RWPE2 (cell line): ENCODE data around the gene SPRR4.

Experiments used
- ATAC-seq: fragments of 200-7000 bp; cut with Tn5 transposase; 3 replicates; pipeline ENCODE4 v1.9.1; 2021; ENCODE audit warnings: low read depth
- DNase-seq: peaks from one replicate; pipeline ENCODE4 v3.0.0-alpha.2; 2020; ENCODE audit warnings: low spot score
- H3K27ac ChIP-seq: fragments of 450-650 bp; 2 replicates; pipeline ENCODE4 v1.5.1; 2017; ENCODE audit warnings: mild to moderate bottlenecking; ENCODE audit not compliant: poor library complexity, severe bottlenecking
- H3K27me3 ChIP-seq: fragments of 250-450 bp; sonication (Bioruptor Pico); 2 replicates; pipeline ENCODE4 v1.5.1; 2021; ENCODE audit warnings: mild to moderate bottlenecking, moderate library complexity; ENCODE audit not compliant: insufficient read depth, poor library complexity, severe bottlenecking
- H3K36me3 ChIP-seq: fragments of 250-450 bp; sonication (Bioruptor Pico); 2 replicates; pipeline ENCODE4 v1.5.1; 2020; ENCODE audit warnings: low read depth, mild to moderate bottlenecking, moderate library complexity
- H3K4me1 ChIP-seq: fragments of 250-450 bp; sonication (Bioruptor Pico); 2 replicates; pipeline ENCODE4 v1.5.1; 2021; ENCODE audit warnings: mild to moderate bottlenecking, moderate library complexity; ENCODE audit not compliant: insufficient read depth, poor library complexity, severe bottlenecking
- H3K4me3 ChIP-seq: fragments of 250-450 bp; sonication (Bioruptor Pico); 2 replicates; pipeline ENCODE4 v1.5.1; 2021; ENCODE audit warnings: mild to moderate bottlenecking, moderate library complexity; ENCODE audit not compliant: severe bottlenecking
- H3K9me3 ChIP-seq: fragments of 250-450 bp; sonication (Bioruptor Pico); 2 replicates; pipeline ENCODE4 v1.5.1; 2021; ENCODE audit warnings: mild to moderate bottlenecking, moderate library complexity; ENCODE audit not compliant: severe bottlenecking
- CTCF ChIP-seq: fragments of 450-650 bp; IDR thresholded peaks from one replicate; pipeline ENCODE4 v1.5.1; 2017; ENCODE audit warnings: mild to moderate bottlenecking, moderate library complexity; ENCODE audit not compliant: poor library complexity, severe bottlenecking

Gene SPRR4

GRCh38 chr1:152970495-152970894 is at the start of gene SPRR4:
Gene SPRR4, plus strand, starts transcription at chr1:152970648. Its CDS starts 1,243 bp downstream, at chr1:152971891.
- DNase-seq = no peak
- no peaks in the 10 kb centered on the region for H3K27me3 ChIP-seq
- H3K9me3 ChIP-seq = no peaks in the 10 kb centered on the region
- H3K4me3 ChIP-seq = no peak within 1 kb of the TSS
- no peak for TF ChIP-seq CTCF
- ATAC-seq = no peak
- no peaks in the 10 kb centered on the region for H3K36me3 ChIP-seq
- no peak within 1 kb of the TSS for H3K27ac ChIP-seq
- H3K4me1 ChIP-seq = peaks cover 20% of the 10 kb centered on the region

GRCh38 chr1:152924191-152924590 is 46.3 kb upstream of the SPRR4 start:
- no peak for TF ChIP-seq CTCF
- H3K27me3 ChIP-seq = no peaks in the 10 kb centered on the region
- DNase-seq = no peak

GRCh38 chr1:152926091-152926490 is 44.4 kb upstream of the SPRR4 start:
- H3K27ac ChIP-seq = no peak overlapping the region
- no peak for DNase-seq
- peak; percentile 72 for TF ChIP-seq CTCF
- ATAC-seq = peak; percentile 76
- no peaks in the 10 kb centered on the region for H3K27me3 ChIP-seq
- no peak overlapping the region for H3K4me3 ChIP-seq
- no peaks in the 10 kb centered on the region for H3K36me3 ChIP-seq
- no peaks in the 10 kb centered on the region for H3K9me3 ChIP-seq
- H3K4me1 ChIP-seq = peaks cover 3% of the 10 kb centered on the region

More at GRCh38 chr1:152924191-152924590, 46.3 kb upstream of the SPRR4 start:
- peak; percentile 65; the same call in 2 of the 3 replicates for ATAC-seq
- no peak overlapping the region for H3K4me3 ChIP-seq
- H3K36me3 ChIP-seq = no peaks in the 10 kb centered on the region
- H3K9me3 ChIP-seq = no peaks in the 10 kb centered on the region
- H3K27ac ChIP-seq = no peak overlapping the region
- H3K4me1 ChIP-seq = peaks cover 3% of the 10 kb centered on the region

GRCh38 chr1:152928671-152929070 is 41.8 kb upstream of the SPRR4 start:
- Histone ChIP-seq H3K4me3 (no peak overlapping the region), H3K27ac (no peak overlapping the region), H3K36me3 (no peaks in the 10 kb centered on the region), H3K9me3 (no peaks in the 10 kb centered on the region), H3K4me1 (peaks cover 15% of the 10 kb centered on the region), H3K27me3 (no peaks in the 10 kb centered on the region)
- ATAC-seq (peak; percentile 63), DNase-seq (no peak)
- TF ChIP-seq CTCF = no peak

GRCh38 chr1:152932170-152932811 is 38.2 kb upstream of the SPRR4 start:
- Histone ChIP-seq H3K9me3 (no peaks in the 10 kb centered on the region), H3K27me3 (no peaks in the 10 kb centered on the region), H3K4me3 (no peak overlapping the region), H3K4me1 (peaks cover 15% of the 10 kb centered on the region), H3K27ac (peak overlapping the region; percentile 1), H3K36me3 (no peaks in the 10 kb centered on the region)
- ATAC-seq = peak; percentile 80
- no peak for DNase-seq
- no peak for TF ChIP-seq CTCF
